CD4-positive, alpha-beta T cell treated with Interleukin-4 for 1 hour (primary cell): ENCODE results near the gene P2RY14.

Experiments
- DNase-seq, 2 donors: peaks; one replicate each; pipeline ENCODE4 v3.0.0-alpha.2; 2020 to 2022

Gene P2RY14

DNA sequence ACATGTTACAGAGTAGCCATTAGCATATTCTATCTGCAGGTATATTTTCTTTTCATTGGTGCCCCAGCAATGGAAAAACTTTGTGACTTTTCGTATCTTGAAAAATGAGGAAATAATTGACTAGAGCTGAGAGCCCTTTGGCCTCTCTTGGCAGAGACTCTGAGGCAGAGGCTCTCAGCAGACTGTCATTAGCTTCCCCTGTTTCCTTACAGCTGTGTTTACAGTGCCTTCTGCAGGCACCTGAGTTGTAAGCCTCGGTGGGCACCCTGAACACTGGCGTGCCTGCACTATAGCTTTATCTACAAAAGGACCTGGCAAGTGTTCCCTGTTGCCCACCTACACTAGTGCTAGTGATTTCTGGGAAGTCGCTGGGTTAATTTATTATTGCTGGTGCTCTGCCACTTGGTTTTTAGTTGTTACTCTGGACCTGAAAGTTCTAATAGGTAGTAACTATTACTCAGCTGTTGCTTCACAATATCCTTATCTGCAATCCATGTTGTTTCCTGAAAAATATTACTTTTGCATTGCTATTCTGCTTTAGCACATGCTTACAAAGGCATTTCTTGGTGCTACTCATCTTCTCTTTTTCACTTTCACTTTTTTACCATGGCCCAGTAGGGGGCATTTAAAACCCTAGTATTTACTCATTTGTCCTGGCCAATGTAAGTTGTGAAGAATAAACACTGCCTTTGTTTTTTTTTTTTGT is 67.5 kb downstream of the P2RY14 start:
- DNase-seq, result peak in 1 of 2 donors; percentile 25

DNA sequence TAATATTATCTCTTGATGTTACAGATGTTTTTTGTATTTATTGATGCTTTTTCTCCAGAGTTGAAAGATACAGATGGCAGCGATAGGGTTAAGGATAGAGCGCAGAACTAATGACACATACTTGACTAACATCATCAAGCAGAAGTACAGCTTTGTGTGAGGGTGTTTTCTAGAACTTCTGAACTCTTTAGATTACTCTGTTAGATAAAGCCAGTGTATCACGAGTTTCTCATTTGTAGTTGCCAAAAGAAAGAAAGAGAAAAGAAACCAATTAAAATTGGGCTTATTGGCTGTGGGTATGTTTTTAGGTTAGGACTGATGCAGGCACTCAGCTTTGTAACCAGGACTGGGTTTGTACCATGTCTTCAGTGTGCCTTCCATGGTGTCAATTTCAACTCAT is 68.7 kb downstream of the P2RY14 start:
- DNase-seq, result peak in 1 of 2 donors; percentile 57

DNA sequence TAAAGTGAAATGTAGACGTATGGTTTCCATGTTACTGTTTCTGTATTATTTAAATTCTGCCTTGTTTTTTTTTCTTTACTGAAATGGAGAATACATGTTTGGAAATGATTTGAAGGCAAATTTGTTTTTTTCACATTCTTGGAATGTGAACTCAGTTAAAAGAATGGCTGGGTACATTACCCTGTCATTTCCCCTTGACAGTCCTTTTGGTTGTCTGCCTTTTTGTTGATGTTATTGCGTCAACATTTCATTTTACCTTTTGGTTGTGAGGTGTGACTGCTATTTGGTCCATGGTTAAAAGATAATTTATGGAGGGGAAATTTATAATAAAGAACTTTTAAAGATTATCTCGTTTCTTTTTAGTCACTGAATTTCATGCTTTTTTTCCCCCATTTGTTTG is 72.1 kb downstream of the P2RY14 start:
- peak in 1 of 2 donors; percentile 51 for DNase-seq

DNA sequence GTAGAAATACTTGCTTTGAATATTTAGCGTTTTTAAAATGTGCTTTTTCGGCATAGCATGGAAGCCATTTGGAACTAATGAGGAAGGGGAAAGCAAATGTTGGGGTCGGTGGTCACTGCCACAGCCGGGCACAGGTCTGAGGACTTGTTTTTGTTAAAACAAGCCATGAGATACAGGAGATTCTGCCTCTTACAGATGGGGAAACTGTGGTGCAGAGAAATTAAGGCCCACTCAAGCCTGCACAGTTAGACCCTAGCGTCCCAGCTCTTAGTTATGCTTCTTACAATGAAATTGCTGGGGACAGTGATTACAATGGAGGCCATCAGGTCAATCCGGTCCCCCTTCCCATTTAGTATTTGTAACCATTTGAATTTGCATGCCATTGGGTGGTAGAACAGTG is 72.9 kb downstream of the P2RY14 start:
- no peak for DNase-seq

DNA sequence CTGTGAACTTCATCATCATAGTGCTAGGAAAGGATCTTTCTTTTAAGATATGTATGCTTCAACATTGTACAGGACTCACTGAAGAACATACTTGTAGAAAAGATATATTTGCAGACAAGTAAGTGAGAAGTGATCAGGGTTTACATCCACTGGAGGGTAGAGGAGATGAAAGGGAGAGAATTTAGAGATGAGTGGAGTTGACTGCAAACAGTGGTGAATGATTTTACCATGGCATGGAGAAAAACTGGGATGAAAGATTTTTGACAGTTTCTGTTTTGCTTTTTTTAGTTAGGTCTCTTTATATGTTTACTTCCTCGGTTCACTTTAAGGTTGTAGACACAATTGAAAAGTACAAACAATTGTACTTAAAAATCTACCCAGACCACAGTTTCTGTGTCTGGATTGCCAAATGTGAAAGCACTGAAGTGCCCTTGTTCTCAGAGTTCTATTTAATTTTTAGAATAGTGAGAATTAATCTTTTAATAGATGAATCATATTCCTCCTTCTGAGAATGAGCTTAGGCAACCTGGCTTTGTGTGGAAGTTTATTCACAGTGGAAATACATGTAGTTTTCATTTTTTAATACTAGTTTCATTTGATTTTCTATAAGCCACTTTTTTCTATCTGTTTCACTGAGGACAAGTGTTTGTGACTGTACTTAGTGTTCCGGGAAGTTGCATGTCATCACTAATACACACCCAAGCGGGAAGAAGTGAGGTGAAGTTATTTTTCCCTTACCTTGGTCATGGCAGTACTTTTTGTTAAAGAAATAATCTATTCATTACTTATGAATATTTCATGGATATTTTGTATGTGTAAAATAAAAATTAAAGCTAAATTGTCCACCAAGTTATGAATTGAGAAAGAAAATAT is 73.6 kb downstream of the P2RY14 start:
- peak in 1 of 2 donors; percentile 47 for DNase-seq

DNA sequence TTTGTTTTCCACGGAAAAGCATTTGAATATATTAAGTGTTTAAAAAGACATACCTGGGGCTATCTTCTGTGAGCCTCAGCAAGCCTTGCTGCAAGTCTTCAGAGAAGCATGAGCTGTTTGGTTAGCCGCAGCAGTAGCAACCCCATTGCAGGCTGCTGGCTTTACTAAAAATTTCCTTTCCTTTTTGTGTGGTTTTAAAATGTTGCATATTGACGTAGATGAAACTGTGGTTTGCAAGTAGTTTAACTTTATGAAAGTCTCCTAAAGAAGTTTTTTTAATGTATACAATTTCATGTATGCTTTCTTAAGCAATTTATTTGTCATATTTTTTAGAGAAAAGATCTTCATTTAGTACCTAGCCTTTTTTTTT is 75.3 kb downstream of the P2RY14 start, which contains the start of gene GPR171:
Gene GPR171, minus strand, starts transcription at position 166 of the 370 bp plus-strand sequence. CDS start 3,830 bp downstream, outside the sequence.
- peak; percentile 76 to 84 for DNase-seq

DNA sequence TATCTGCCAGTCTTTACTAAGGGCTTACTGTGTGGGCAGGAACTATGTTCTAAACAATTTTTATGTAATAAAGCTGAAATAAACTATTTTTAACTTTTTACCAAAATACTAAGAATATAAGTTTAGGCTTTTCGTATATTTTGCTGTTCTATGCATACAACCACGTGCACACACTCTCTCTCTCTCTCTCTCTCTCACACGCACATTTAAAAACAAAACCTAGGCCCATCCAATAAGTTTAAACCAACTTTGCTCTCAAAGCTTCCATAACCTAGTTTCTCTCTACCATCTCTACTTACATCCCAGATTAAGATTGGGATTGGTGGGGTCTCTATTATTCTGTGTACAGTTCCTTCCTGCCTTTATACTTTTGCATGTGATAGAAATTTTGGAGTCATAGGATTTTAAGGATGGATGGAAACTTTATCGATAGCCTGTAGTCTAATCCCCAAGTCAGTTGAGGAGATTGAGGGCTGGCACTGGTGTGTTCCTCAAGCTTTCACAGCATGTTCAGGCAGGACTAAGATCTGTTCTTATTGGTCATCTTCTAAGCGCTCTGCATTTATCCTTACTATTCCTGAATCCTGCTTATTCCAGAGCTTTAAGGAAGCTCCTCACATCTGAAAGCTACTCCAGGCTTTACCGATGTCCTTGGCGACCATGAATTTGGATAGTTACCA is 77.2 kb downstream of the P2RY14 start:
- peak in 1 of 2 donors; percentile 55 for DNase-seq

DNA sequence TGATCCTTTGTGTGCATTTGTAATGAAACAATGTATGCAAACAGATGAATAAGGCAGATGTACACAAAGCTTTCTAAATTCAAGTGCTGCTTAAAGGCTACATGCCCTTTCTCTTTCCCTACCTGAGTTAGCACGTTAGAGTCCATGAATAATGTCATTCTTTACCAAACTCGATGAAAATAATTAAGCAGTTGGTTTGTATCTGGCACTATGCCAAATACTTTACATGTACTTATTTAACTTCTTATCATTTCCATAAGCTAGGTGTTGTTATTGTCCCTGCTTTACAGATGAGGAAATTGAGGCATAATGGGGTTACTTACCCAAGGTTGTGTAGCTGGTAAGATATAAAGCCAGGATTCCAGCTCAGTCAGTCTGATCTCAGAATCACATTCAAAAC is 77.8 kb downstream of the P2RY14 start:
- DNase-seq, result peak in 1 of 2 donors; percentile 32

DNA sequence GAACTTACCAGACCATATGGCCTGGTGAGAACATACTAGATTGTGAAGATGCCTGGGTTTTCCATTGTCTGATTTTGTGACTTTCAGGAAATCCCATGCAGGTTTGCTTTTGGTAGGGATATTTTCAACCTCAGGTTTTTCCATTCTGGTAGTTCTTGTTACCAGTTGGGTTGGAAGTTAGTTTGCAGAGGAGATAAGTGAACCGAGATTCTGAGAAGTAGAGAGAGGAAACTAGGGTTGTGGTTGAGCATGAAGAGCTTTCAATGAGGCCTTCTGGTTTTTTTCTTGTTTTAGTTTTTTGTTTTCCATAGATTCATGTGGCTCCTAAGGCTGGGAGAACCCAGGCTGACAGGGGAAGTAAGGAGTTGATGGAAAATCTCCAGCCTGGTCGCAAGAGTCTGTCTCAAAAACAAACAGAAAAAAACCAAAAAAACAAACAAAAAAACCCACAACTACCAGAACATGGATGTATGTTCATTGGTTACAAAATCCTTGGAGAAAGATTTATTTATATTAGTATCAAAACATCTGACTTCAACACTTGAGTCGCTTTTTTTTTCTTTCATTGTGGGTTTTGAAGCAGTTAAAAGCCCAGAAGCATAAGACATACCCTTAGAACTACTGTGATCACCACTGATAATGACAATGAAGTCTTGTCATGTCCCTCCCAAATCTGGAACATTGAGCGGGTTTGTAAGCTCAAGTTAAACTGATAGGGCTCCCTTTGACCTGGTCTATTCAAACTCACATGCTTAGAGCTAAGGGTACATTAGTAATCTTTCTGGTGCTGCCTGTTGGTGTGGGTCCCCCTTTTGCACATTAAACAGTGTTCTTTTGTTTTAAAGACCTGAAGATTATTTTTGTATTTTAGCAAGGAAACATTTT is 78.5 kb downstream of the P2RY14 start:
- peak in 1 of 2 donors; percentile 31 for DNase-seq

DNA sequence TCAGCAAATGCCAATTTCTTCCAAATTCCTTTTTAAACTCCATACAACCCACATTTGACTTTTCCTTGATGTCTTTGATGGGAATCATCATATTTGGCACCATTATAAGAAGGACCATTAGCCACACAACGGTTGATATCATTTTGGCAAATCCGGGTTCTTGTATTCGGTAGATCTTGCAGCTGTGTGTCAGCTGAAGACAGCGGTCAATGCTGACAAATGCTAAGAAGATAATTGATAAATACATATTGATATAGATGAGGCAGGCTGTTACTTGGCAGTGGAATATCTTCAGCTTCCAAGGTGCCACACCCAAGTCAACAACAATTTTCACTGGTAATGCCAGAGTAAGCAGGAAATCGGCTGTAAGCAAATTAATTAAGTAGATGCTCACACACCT is 79.5 kb downstream of the P2RY14 start:
- DNase-seq, result no peak

DNA sequence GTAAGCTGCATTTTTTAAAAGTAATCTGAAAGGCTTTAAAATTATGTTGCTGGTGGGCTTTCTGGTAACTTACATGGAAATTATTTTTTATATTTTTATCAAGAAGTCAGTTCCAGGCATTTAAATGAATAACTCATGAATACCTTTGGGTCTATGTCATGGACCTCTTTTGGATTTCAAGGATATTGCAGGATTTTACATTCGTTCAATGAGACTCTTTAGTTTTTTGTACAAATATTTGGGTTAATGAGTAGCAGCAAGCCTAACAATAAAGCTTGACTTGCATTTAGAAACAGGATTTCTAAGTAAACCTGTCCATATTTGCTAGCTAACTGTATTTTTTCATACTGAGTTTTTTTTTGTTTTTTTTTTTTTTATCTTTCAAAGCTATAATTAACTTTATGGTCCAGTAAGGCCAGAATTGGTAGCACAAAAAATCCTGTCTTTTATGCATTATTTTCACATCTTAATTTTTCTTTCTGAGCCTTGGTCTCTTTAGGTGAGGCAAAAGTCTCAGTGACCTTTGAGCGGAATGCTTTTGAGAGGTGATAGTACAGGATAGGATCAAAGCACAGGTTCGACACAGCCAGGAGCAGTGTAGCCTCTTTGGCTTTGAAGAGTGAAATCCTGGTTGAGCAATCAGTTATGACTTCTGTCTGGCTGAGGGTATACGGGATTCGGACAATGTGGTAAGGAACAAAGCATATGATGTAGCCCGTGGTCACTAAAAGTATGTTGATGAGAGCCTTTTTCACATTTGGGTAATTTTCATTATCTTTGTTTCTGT is 80.2 kb downstream of the P2RY14 start:
- DNase-seq, result no peak

DNA sequence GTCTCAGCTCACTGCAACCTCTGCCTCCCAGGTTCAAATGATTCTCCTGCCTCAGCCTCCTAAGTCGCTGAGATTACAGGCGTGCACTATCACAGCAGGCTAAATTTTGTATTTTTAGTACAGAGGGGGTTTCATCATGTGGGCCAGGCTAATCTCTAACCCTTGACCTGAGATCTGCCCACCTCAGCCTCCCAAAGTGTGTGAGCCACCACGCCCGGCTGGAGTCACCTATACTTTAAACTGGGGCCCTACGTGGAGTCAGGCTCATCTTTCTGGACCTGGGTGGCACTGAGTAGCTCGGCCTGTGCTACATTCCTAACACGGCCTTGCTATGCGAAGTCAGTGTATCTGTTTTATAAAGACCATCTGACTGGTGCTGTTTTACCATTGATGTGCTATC is 81.1 kb downstream of the P2RY14 start:
- DNase-seq, result no peak

DNA sequence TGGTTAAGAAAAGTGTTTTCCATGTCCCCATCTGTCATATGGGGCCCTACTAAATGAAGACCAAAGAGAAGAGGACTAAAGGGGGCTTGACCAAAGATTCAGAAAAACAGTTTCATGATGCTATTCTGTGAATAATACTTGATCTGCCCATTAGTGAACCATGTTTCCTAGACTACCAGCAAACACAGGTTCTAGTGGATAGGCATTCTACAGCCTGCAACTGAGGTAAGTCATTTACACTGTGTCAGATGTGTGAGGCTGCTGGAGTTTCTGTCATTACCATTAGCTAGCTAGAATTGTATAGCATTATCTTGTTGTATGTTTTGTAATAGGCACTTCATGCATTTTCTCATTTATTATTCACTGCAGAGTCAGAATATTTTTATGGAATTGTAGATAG is 81.9 kb downstream of the P2RY14 start:
- DNase-seq, result no peak

DNA sequence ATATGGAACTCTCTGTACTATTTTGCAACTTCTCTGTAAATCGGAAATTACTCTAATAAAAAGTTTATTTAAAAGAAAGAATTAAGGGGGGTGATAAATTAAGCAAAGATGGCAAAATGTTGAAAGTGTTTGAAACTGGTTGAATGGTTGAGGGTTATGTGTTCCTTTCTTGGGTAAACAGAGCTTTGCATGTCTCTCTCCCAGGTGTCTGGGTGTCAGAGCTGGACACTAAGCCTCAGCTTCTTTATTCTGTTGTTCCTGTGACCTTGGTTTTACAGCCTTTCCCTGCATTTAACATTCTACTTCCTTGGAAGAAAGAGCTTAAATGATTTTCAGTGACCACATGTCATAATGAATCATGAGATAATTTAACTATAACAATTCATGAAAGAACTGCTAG is 82.5 kb downstream of the P2RY14 start:
- no peak for DNase-seq

DNA sequence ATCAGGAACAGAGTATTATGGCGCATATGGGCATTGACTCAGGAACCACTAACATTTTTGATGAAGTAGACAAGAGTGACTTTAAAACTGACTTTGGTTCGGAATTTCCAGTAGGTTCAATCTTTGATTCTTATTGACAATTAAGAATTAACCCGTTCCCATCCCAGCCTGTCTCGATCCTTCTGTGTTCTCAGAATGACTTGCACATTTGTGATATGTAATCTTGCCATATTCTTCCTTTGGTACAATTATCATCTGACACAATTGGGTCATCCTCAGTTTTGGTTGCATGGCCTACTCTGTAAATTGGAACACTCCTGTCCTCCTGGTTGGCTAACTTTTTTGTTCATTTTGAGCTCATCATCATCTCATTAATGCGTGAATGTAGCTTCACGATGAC is 85.8 kb downstream of the P2RY14 start:
- DNase-seq, result no peak

DNA sequence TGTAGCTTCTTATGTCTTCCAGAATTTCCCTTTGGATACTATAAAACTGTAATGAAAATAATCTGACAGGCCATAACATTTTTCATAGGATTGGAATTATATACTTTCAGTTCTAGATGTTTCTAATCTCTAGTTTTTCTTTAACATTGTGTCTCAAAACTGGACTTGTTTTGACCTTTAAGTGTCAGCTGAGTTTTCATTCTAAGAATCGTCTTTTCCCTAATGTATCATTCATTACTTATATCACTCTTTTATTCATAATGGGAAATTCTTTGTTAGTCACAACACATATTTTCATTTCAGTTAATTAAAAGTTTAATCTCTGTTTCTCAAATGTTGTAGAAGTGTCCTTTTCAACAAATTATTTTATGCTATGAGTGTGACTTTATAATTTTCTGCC is 87.2 kb downstream of the P2RY14 start:
- no peak for DNase-seq

DNA sequence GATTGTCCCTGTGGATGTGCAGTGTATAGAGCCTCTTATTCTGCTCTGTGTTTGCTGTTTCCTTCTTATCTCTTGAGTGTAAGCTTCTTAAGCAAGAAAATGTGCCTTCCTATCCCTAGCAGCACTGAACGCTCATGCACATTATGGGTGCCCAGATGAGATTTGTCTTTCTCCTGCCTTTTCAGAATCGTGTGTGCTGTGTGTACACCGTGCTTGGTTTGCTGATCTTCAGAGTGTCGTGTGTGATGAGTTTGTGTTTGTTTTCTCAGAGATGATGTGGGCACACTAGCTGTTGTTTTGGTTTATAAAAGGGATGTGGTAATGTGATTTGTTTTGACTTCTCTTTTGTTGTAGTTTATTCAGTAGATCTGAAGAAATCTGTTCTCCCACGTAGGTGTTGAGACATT is 95.1 kb downstream of the P2RY14 start:
- peak in 1 of 2 donors; percentile 35 for DNase-seq

DNA sequence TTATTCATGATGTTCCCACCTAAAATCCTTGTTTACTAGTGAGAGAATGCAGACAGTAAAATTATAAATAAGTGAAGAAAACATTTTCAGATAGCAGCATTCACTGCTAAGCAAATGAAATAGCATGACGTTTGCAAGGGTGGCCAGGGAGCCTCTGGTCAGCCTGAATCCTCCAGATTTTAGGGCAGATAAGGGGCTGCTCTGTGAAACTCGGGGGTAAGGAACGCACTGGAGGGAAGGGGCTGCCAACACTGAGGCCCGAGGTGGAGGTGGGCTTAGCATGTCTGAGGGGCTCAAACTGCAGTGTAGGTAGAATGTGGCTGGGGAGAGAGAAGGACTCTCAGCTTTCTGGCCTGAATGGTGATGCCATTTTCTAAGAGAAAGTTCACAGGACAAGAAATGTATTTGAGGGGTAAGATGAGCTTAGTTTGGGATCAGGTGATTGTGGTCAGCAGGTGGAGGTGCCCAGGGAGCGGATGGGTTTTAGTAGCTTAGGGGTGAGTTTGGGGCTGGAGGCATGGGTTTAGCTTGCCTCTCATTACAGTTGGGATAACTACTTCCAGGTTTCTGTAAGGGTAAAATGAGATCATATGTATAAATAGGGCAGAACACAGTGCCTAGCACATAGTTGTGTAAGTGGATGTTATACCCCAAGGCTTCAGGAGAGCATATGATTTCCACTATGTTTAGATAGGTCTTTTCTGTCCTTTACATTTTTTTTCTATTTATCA is 95.8 kb downstream of the P2RY14 start:
- no peak for DNase-seq

DNA sequence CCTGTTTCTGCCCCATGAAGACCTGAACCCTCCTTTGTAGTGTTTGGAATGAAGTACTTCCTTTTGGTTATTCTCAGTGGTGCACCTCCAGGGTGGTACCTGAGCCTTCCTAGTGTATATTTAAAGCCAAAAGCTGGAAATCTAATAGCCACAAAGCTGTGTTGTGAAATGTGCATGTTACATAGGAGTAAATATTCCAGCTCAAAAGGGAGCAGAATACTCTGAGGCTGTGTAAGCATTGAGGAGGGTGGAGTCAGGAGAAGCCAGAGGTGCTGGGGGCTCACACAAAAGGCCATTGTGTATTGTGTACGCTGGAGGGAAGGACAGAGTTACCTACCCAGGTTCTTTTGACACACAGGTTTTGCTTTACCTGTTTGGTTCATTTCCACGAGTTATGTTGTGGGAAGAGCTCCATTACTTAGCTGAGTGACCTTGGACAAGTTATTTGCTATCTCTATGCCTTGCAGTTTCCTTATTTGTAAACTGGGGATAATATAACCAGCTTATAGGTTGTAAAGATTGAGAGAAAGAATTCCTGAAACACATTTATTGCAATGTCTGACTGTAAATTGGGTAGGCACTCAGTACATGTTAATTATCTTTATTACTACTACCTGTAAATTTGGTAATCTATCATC is 100.0 kb downstream of the P2RY14 start:
- DNase-seq, result no peak

DNA sequence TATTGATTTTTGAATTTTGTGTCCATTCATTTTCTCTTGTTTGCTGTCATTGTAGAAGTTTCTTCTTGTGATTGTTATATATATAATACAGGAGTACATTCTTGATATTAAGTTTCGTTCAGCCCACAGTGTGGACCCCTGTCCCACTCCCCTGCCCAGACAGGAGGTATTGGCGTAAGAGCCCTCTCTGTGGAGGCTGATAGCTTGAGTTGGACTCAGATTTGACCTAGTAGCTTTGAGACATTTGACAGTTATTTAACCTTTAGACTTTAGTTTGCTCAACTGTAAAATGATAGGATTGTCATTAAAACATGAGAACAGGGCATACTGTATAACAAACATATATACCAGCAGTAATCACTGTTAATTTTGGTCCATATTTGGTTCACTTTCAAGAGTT is 102.4 kb downstream of the P2RY14 start:
- DNase-seq, result no peak
